Measurements from ENCODE around the gene C1orf210.

DNA sequence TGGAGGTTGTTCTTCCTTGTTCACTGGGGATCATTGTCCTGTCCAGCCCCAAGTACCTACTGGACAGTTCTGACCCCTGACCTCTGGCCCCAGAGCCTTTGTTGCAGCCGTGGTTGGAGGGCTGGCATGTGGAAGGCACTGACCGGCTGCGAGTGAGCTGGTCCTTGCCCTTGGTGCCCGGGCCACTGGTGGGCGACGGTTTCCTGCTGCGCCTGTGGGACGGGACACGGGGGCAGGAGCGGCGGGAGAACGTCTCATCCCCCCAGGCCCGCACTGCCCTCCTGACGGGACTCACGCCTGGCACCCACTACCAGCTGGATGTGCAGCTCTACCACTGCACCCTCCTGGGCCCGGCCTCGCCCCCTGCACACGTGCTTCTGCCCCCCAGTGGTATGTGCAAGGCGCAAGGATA, 26.8 kb upstream of the C1orf210 start:
- TF ChIP-seq CTCF (optimal IDR thresholded peaks at IDR 0.05 in 1 of 3, IDR thresholded peaks at IDR 0.05 in 1 of 3, conservative IDR thresholded peaks at IDR 0.05 in 1 of 3; ENCODE audit: extremely low read depth in 1 of 3, insufficient read depth in 2 of 3, low read length in 3 of 3) (no peak), EZH2 (IDR thresholded peaks at IDR 0.05; ENCODE audit: low read length) (no peak)
